ENCODE data around the gene TASL.
"Not testable (repeated sequence)": the region's sequence is repeated elsewhere in the genome, so short reads cannot be mapped to it uniquely, and the experiment has no call there.

TASL gene

GRCh38 chrX:30612250-30612655 lies 34.7 kb upstream of the TASL start:
- H3K79me2 ChIP-seq (ENCODE audit: insufficient read depth, low read depth), result no peaks in the 10 kb centered on the region
- H3K27ac ChIP-seq, result no peak overlapping the region
- H3K36me3 ChIP-seq (ENCODE audit: insufficient read depth), result no peaks in the 10 kb centered on the region
- H4K20me1 ChIP-seq (ENCODE audit: insufficient read depth), result no peaks in the 10 kb centered on the region
- H3K4me2 ChIP-seq, result no peak overlapping the region
- no peaks in the 10 kb centered on the region for H3K27me3 ChIP-seq (ENCODE audit: insufficient read depth, low read depth)
- no peak overlapping the region for H2AFZ ChIP-seq (ENCODE audit: low read depth)
- H3K4me3 ChIP-seq (IDR thresholded peaks at IDR 0.05; ENCODE audit: insufficient read depth, low read depth, low read length), result no peak overlapping the region
- H3K9ac ChIP-seq, result no peak overlapping the region
- TF ChIP-seq, protein P1, sequence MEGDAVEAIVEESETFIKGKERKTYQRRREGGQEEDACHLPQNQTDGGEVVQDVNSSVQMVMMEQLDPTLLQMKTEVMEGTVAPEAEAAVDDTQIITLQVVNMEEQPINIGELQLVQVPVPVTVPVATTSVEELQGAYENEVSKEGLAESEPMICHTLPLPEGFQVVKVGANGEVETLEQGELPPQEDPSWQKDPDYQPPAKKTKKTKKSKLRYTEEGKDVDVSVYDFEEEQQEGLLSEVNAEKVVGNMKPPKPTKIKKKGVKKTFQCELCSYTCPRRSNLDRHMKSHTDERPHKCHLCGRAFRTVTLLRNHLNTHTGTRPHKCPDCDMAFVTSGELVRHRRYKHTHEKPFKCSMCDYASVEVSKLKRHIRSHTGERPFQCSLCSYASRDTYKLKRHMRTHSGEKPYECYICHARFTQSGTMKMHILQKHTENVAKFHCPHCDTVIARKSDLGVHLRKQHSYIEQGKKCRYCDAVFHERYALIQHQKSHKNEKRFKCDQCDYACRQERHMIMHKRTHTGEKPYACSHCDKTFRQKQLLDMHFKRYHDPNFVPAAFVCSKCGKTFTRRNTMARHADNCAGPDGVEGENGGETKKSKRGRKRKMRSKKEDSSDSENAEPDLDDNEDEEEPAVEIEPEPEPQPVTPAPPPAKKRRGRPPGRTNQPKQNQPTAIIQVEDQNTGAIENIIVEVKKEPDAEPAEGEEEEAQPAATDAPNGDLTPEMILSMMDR (conservative IDR thresholded peaks at IDR 0.05; ENCODE audit: low read depth, low read length), result no peak
- H3K4me1 ChIP-seq (ENCODE audit: low read depth, poor library complexity, severe bottlenecking), result no peaks in the 10 kb centered on the region

DNA sequence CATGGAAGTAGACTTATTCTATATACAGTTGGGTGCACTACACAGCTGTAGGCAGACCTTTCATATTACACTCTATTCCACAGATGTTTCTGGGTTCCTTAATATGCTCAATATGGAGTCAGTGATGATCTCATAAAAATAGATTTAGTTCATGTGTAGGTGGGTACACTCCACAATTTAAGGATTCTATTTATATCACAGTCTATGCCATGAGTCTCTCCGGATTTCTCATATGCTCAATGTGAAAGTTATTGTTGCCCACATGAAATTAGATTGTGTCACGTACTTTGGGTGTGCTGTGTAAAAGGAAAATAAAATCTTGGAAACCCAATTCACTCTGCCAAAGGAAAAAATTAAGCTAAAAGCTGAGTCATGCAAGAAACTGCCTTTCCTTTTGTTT lies 32.5 kb upstream of the TASL start:
- H2AFZ ChIP-seq (ENCODE audit: low read depth), result no peak overlapping the region
- H4K20me1 ChIP-seq (ENCODE audit: insufficient read depth), result no peaks in the 10 kb centered on the region
- no peaks in the 10 kb centered on the region for H3K36me3 ChIP-seq (ENCODE audit: insufficient read depth)
- no peak overlapping the region for H3K27ac ChIP-seq
- H3K4me2 ChIP-seq, result no peak overlapping the region
- H3K27me3 ChIP-seq (ENCODE audit: insufficient read depth, low read depth), result no peaks in the 10 kb centered on the region
- H3K4me1 ChIP-seq (ENCODE audit: low read depth, poor library complexity, severe bottlenecking), result no peaks in the 10 kb centered on the region
- H3K79me2 ChIP-seq (ENCODE audit: insufficient read depth, low read depth), result no peaks in the 10 kb centered on the region
- no peak overlapping the region for H3K4me3 ChIP-seq (IDR thresholded peaks at IDR 0.05; ENCODE audit: insufficient read depth, low read depth, low read length)
- H3K9ac ChIP-seq, result no peak overlapping the region
- TF ChIP-seq, protein P1 (conservative IDR thresholded peaks at IDR 0.05; ENCODE audit: low read depth, low read length), result no peak

DNA sequence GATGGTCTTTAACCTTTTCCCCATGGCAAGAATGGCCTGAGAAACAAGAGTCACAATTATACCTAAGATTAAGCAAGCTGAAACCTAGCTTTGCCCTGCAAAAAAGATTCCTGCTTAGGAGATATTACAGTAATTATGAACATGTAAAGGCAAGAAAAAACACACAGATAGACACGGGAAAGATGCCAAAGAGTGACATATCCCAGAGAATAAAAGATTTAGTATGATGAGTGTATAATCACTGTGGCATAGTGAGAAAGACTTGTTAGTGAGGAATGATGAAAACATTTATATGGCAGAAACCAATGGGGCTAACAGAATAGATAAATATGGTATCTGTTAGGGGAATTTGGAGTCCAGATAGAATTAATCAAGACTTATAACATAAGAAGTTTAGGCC lies 29.6 kb upstream of the TASL start:
- no peak overlapping the region for H3K9ac ChIP-seq
- no peaks in the 10 kb centered on the region for H3K79me2 ChIP-seq (ENCODE audit: insufficient read depth, low read depth)
- H3K4me3 ChIP-seq (IDR thresholded peaks at IDR 0.05; ENCODE audit: insufficient read depth, low read depth, low read length), result no peak overlapping the region
- H3K27ac ChIP-seq, result no peak overlapping the region
- no peak overlapping the region for H2AFZ ChIP-seq (ENCODE audit: low read depth)
- no peak overlapping the region for H3K4me2 ChIP-seq
- H3K36me3 ChIP-seq (ENCODE audit: insufficient read depth), result no peaks in the 10 kb centered on the region
- H3K4me1 ChIP-seq (ENCODE audit: low read depth, poor library complexity, severe bottlenecking), result no peaks in the 10 kb centered on the region
- H3K27me3 ChIP-seq (ENCODE audit: insufficient read depth, low read depth), result no peaks in the 10 kb centered on the region
- TF ChIP-seq, protein P1 (conservative IDR thresholded peaks at IDR 0.05; ENCODE audit: low read depth, low read length), result no peak
- H4K20me1 ChIP-seq (ENCODE audit: insufficient read depth), result no peaks in the 10 kb centered on the region

GRCh38 chrX:30600269-30601176 lies 23.0 kb upstream of the TASL start:
- not testable (repeated sequence) for H3K27me3 ChIP-seq (ENCODE audit: insufficient read depth, low read depth); H3K4me2 ChIP-seq; H3K4me1 ChIP-seq (ENCODE audit: low read depth, poor library complexity, severe bottlenecking); H2AFZ ChIP-seq (ENCODE audit: low read depth); H3K36me3 ChIP-seq (ENCODE audit: insufficient read depth); H3K79me2 ChIP-seq (ENCODE audit: insufficient read depth, low read depth); H3K9ac ChIP-seq; H4K20me1 ChIP-seq (ENCODE audit: insufficient read depth); H3K27ac ChIP-seq; H3K4me3 ChIP-seq (IDR thresholded peaks at IDR 0.05; ENCODE audit: insufficient read depth, low read depth, low read length)
